ENCODE data around the gene MUC21.

DNA sequence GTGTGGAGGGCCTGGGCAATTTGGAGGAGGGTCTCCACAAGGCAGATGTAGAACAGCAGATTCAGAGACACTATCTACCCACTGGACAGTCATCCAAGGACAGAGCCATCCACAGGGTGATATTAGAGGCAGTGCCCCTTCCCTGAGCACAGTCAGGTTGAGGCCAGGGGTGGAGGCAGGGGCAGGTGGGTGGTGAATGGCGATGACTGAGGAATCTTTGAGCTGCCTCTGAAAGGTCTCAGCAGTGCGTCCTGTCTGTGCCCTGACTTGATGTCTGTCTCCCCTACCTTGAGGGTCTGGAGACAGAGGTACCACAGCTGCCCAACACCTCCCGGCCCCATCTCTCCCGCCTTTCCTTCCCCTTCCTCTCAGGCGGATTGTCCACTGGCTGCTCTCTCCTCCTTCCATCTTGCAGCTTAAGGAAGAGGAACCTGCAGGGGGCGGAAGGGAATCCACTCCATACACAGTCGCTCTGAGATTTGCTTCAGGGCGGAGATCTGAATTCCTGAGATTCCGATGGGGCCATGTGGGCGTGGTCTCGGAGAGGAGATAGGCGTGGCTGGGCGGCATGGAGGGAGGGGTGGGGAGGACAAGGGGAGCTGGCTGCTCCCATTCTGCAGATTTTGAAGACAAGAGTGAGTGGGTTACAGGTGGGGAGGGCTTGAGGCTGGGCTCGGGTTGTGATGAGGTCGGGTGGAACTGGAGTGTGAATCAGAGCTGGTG is 41.0 kb upstream of the MUC21 start:
- peak; percentile 18 for TF ChIP-seq ASH2L (IDR thresholded peaks at IDR 0.05; ENCODE audit: low read length)
- TF ChIP-seq, protein P1, sequence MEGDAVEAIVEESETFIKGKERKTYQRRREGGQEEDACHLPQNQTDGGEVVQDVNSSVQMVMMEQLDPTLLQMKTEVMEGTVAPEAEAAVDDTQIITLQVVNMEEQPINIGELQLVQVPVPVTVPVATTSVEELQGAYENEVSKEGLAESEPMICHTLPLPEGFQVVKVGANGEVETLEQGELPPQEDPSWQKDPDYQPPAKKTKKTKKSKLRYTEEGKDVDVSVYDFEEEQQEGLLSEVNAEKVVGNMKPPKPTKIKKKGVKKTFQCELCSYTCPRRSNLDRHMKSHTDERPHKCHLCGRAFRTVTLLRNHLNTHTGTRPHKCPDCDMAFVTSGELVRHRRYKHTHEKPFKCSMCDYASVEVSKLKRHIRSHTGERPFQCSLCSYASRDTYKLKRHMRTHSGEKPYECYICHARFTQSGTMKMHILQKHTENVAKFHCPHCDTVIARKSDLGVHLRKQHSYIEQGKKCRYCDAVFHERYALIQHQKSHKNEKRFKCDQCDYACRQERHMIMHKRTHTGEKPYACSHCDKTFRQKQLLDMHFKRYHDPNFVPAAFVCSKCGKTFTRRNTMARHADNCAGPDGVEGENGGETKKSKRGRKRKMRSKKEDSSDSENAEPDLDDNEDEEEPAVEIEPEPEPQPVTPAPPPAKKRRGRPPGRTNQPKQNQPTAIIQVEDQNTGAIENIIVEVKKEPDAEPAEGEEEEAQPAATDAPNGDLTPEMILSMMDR (IDR thresholded peaks at IDR 0.05; ENCODE audit: control extremely low read depth in 1 of 3, insufficient read depth in 1 of 3, low read depth in 1 of 3, low read length in 3 of 3): peak; percentile 48 to 62 (median 61)
- TF ChIP-seq, protein P2, sequence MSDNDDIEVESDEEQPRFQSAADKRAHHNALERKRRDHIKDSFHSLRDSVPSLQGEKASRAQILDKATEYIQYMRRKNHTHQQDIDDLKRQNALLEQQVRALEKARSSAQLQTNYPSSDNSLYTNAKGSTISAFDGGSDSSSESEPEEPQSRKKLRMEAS (IDR thresholded peaks at IDR 0.05): peak; percentile 15; the same call in 1 of the 2 replicates
